Hepatocyte (in vitro differentiated cells): ENCODE data around the gene SAMD13. TPM values are rescaled to one million over a fixed set of nuclear protein-coding genes. Genes with fewer than 3 reads are reported as not detected.

Source experiments
- DNase-seq: peaks from one replicate; pipeline ENCODE4 v3.0.0-alpha.2; 2016; ENCODE audit warnings: low spot score
- H2AFZ ChIP-seq: fragments of 200-600 bp; sonication (generic); 2 replicates; pipeline ENCODE4 v1.6.0; 2016; ENCODE audit warnings: antibody characterized with exemption, mild to moderate bottlenecking
- H3K27ac ChIP-seq: fragments of 200-600 bp; sonication (generic); 2 replicates; pipeline ENCODE4 v1.5.1; 2016; ENCODE audit warnings: mild to moderate bottlenecking
- H3K27me3 ChIP-seq: fragments of 200-600 bp; sonication (generic); 2 replicates; pipeline ENCODE4 v1.6.1; 2016
- H3K36me3 ChIP-seq: fragments of 200-600 bp; sonication (generic); replicated peaks from 2 replicates; pipeline ENCODE4 v1.5.1; 2016; ENCODE audit warnings: low read depth; ENCODE audit not compliant: insufficient read depth
- H3K4me1 ChIP-seq: fragments of 200-600 bp; sonication (generic); 2 replicates; pipeline ENCODE4 v1.5.1; 2016; ENCODE audit warnings: mild to moderate bottlenecking, moderate library complexity; ENCODE audit not compliant: insufficient read depth
- H3K4me2 ChIP-seq: fragments of 200-600 bp; sonication (generic); 2 replicates; pipeline ENCODE4 v1.6.0; 2016
- H3K4me3 ChIP-seq: fragments of 200-600 bp; sonication (generic); 2 replicates; pipeline ENCODE4 v1.5.1; 2016; ENCODE audit warnings: mild to moderate bottlenecking
- H3K79me2 ChIP-seq: fragments of 200-600 bp; sonication (generic); 2 replicates; pipeline ENCODE4 v1.6.0; 2017; ENCODE audit warnings: mild to moderate bottlenecking
- H3K9me2 ChIP-seq: fragments of 200-600 bp; sonication (generic); replicated peaks from 2 replicates; pipeline ENCODE4 v1.6.0; 2017; ENCODE audit warnings: mild to moderate bottlenecking; ENCODE audit not compliant: insufficient read depth
- H3K9me3 ChIP-seq: fragments of 200-600 bp; sonication (generic); 2 replicates; pipeline ENCODE4 v1.5.1; 2016; ENCODE audit warnings: low read depth, mild to moderate bottlenecking
- H4K20me1 ChIP-seq: fragments of 200-600 bp; sonication (generic); 2 replicates; pipeline ENCODE4 v1.6.0; 2016; ENCODE audit warnings: mild to moderate bottlenecking; ENCODE audit not compliant: insufficient read depth, poor library complexity, severe bottlenecking
- CTCF ChIP-seq: fragments of 200-600 bp; sonication (generic); IDR thresholded peaks from 2 replicates; pipeline ENCODE4 v1.5.1; 2016; ENCODE audit warnings: antibody characterized with exemption, mild to moderate bottlenecking; ENCODE audit not compliant: poor library complexity
- EZH2 ChIP-seq: fragments of 200-600 bp; sonication (generic); IDR thresholded peaks from 2 replicates; pipeline ENCODE4 v1.6.1; 2016; ENCODE audit warnings: antibody characterized with exemption, mild to moderate bottlenecking, borderline replicate concordance
- EZH2phosphoT487 ChIP-seq: fragments of 200-600 bp; sonication (generic); IDR thresholded peaks from one replicate; pipeline ENCODE4 v1.6.1; 2018; ENCODE audit warnings: antibody characterized with exemption, mild to moderate bottlenecking, low read depth, moderate library complexity; ENCODE audit not compliant: unreplicated experiment, severe bottlenecking
- WGBS: methylation state at CpG from one replicate; pipeline ENCODE4 v1.1.6; 2016; ENCODE audit warnings: low lambda C conversion rate; ENCODE audit errors: missing lambda C conversion rate; 5-methylcytosine and 5-hydroxymethylcytosine counted together
- polyA plus RNA-seq: library from polyadenylated mRNA; unstranded; fragments of >200 nt; fragmentation: Nextera tagmentation; extraction: Ambion mirVana; gene quantifications from 2 replicates; pipeline ENCODE4 v1.2.1, GENCODE V29; 2016
- small RNA-seq: library from RNA; depleted of rRNA; stranded (forward); fragments of <200 nt; gene quantifications from one replicate; pipeline ENCODE3, GENCODE V24; 2014
- total RNA-seq: library from RNA; depleted of rRNA; stranded (reverse); fragments of >200 nt; gene quantifications from 2 replicates; pipeline ENCODE4 v1.2.3, GENCODE V29; 2014

SAMD13 gene
- total and polyA plus RNA-seq, 2 experiments from 2014 or later = 0.88 to 2.4 TPM

- Histone ChIP-seq H3K9me2 (no peaks in the 10 kb centered on the region), H3K36me3 (no peaks in the 10 kb centered on the region), H3K4me3 (no peak within 1 kb of the TSS), H3K4me2 (no peak within 1 kb of the TSS), H2AFZ (no peak within 1 kb of the TSS), H3K9me3 (no peaks in the 10 kb centered on the region), H3K27ac (no peak within 1 kb of the TSS), H3K79me2 (no peaks in the 10 kb centered on the region), H3K4me1 (no peaks in the 10 kb centered on the region), H4K20me1 (no peaks in the 10 kb centered on the region), H3K27me3 (no peaks in the 10 kb centered on the region)
- TF ChIP-seq EZH2 (no peak), CTCF (no peak), EZH2phosphoT487 (no peak)
- DNase-seq = no peak
- 88% methylated on average over 11 of the region's 11 CpGs for WGBS
Observed at GRCh38 chr1:84398175-84399155, 97.0 kb downstream of the SAMD13 start, which contains the start of gene DNASE2B. DNASE2B (plus strand) TSS chr1:84398484; CDS start chr1:84398565, 81 bp downstream.

Small RNA genes within 50 kb of the gene (small RNA-seq; reads per million reads assigned to genes)
- not detected for gene RF00410

Other genes starting within 250 kb of the SAMD13 start
- gene PRKACB, start 157.4 kb upstream of the SAMD13 start, total RNA-seq = 28.7 and 29.5 TPM in 2 replicates
- gene PRKACB, start 157.4 kb upstream of the SAMD13 start, polyA plus RNA-seq = 8.6 and 14.0 TPM in 2 replicates
- 0.68 TPM in 1 of 2 replicates, not detected in the other for gene DNASE2B, start 96.8 kb downstream of the SAMD13 start, total RNA-seq
- 0.32 TPM in 1 of 2 replicates, not detected in the other for gene DNASE2B, start 96.8 kb downstream of the SAMD13 start, polyA plus RNA-seq
- gene RPF1, start 177.6 kb downstream of the SAMD13 start, total RNA-seq = 31.7 and 35.3 TPM in 2 replicates
- 29.6 and 31.5 TPM in 2 replicates for gene RPF1, start 177.6 kb downstream of the SAMD13 start, polyA plus RNA-seq
- gene SPATA1, start 204.7 kb downstream of the SAMD13 start, total RNA-seq = 0.90 and 2.6 TPM in 2 replicates
- gene SPATA1, start 204.7 kb downstream of the SAMD13 start, polyA plus RNA-seq = 0.70 and 1.4 TPM in 2 replicates
- gene GNG5, start 204.9 kb downstream of the SAMD13 start, total RNA-seq = 131 and 145 TPM in 2 replicates
- 542 and 573 TPM in 2 replicates for gene GNG5, start 204.9 kb downstream of the SAMD13 start, polyA plus RNA-seq